SU-DHL-6 (cell line): ENCODE data around the gene NOXA1.

Experiments used
- CTCF ChIP-seq: fragments of 200-600 bp; sonication (generic); IDR thresholded peaks from one replicate; pipeline ENCODE4 v1.5.1; 2017; ENCODE audit warnings: antibody characterized with exemption, mild to moderate bottlenecking, low read length, moderate library complexity; ENCODE audit not compliant: insufficient read depth, poor library complexity, severe bottlenecking
- EZH2phosphoT487 ChIP-seq: fragments of 200-600 bp; sonication (generic), shearing (Covaris generic); conservative IDR thresholded peaks from 2 replicates; pipeline ENCODE4 v1.6.1; 2018; ENCODE audit warnings: mild to moderate bottlenecking, antibody characterized with exemption, low read length, moderate library complexity, mixed read lengths

DNA sequence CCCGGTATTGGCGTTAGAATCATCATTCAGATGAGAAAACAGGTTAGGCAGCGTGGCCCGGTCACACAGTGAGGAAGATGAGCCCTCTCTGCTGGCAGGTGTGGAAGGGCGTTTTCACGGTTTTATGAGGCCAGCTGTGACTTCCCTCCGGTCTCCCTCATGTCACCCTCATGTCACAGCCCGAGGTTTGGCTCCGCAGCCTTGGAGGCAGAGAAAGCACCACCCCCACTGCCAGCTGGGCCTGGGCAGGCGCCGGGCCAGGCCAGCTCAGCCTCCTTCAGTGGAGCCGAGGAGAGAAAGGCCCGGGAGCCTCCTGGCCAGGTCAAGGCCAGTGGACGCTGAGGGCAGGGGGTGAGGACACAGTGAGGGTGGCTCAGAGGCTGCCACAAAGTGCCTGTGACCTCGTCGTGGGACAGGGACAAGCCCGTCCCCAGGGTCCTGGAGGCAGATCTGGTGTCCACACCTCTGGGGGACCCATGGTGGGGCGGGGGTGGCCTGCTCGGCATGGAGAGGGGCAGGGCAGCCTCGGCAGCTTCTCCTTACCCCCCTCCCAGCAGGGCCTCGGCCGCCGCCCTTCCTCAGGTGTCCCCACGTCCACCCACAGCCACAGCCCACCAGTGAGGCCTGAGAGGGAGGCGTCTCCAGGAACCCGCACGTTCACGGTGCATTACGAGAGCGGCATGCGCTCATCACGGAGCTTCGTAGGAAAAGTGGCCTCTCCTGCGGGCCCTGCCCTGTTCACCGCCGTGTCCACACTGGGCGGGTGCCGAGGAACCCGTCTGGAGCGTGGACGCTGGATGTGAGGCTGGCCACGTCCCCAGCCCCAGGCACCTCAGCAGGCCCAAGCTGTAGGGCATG is 32.4 kb upstream of the NOXA1 start:
- no peak for TF ChIP-seq CTCF
- TF ChIP-seq EZH2phosphoT487 = no peak
